PC-3 (cell line): ENCODE measurements around the gene DHRS11. TPM values are rescaled to one million over a fixed set of nuclear protein-coding genes. Genes with fewer than 3 reads are reported as not detected.
"Not testable (repeated sequence)": the region's sequence is repeated elsewhere in the genome, so short reads cannot be mapped to it uniquely, and the experiment has no call there.

Experiments
- ATAC-seq: fragments of 200-7000 bp; cut with Tn5 transposase; 2 replicates; pipeline ENCODE4 v1.9.1; 2020; ENCODE audit warnings: mild to moderate bottlenecking, moderate library complexity
- BruUV-seq: library from RNA; stranded (reverse); fragments of 400-500 nt; replicated peaks from 2 replicates; lab custom pipeline; 2021; lab: Mats Ljungman, UMichigan
- CTCF ChIA-PET: fragments of 300-600 bp; sonication (Branson Sonifier 250); formaldehyde crosslinking; loops from one replicate; lab custom pipeline; 2022; ENCODE audit warnings: antibody characterized with exemption; lab: Charles Lee
- POLR2A ChIA-PET: fragments of 300-600 bp; sonication (Branson Sonifier 250); formaldehyde crosslinking; loops from one replicate; lab custom pipeline; 2022; ENCODE audit warnings: antibody characterized with exemption; ENCODE audit not compliant: unreplicated experiment; lab: Charles Lee
- DNase-seq: peaks from one replicate; pipeline ENCODE4 v3.0.0-alpha.2; 2015
- H2AFZ ChIP-seq: fragments of 300-600 bp; sonication (generic); 2 replicates; pipeline ENCODE4 v1.6.0; 2016; ENCODE audit warnings: antibody characterized with exemption, low read length
- H3F3A ChIP-seq: fragments of 300-600 bp; sonication (generic); one replicate; pipeline ENCODE4 v1.6.0; 2017; ENCODE audit warnings: antibody characterized with exemption, low read length, control low read depth, mild to moderate bottlenecking; ENCODE audit not compliant: unreplicated experiment
- H3K27ac ChIP-seq: fragments of 300-600 bp; sonication (generic); 2 replicates; pipeline ENCODE4 v1.5.1; 2016; ENCODE audit warnings: mild to moderate bottlenecking, low read length
- H3K27me3 ChIP-seq: fragments of 300-600 bp; sonication (generic); 2 replicates; pipeline ENCODE4 v1.6.1; 2016; ENCODE audit warnings: low read length, mixed read lengths
- H3K36me3 ChIP-seq: fragments of 300-600 bp; sonication (generic); 2 replicates; pipeline ENCODE4 v1.6.1; 2016; ENCODE audit warnings: low read depth, mixed run types, low read length, mixed read lengths
- H3K4me1 ChIP-seq: fragments of 300-600 bp; sonication (generic); 2 replicates; pipeline ENCODE4 v1.5.1; 2016; ENCODE audit warnings: low read length; ENCODE audit not compliant: insufficient read depth
- H3K4me2 ChIP-seq: fragments of 300-600 bp; sonication (generic); 2 replicates; pipeline ENCODE4 v1.6.0; 2016; ENCODE audit warnings: low read length
- H3K4me3 ChIP-seq: fragments of 300-600 bp; sonication (generic); 2 replicates; pipeline ENCODE4 v1.5.1; 2016; ENCODE audit warnings: mild to moderate bottlenecking, low read length, mixed read lengths
- H3K79me2 ChIP-seq: fragments of 300-600 bp; sonication (generic); 2 replicates; pipeline ENCODE4 v1.6.1; 2017; ENCODE audit warnings: low read length, mixed read lengths
- H3K9ac ChIP-seq: fragments of 300-600 bp; sonication (generic); 2 replicates; pipeline ENCODE4 v1.6.0; 2016; ENCODE audit warnings: mild to moderate bottlenecking, low read length
- H3K9me2 ChIP-seq: fragments of 300-600 bp; sonication (generic); replicated peaks from 2 replicates; pipeline ENCODE4 v1.6.1; 2016; ENCODE audit warnings: mixed run types, low read length, mixed read lengths
- H3K9me3 ChIP-seq: fragments of 300-600 bp; sonication (generic); 2 replicates; pipeline ENCODE4 v1.6.1; 2016; ENCODE audit warnings: low read length, mixed read lengths
- H4K20me1 ChIP-seq: fragments of 300-600 bp; sonication (generic); 2 replicates; pipeline ENCODE4 v1.6.1; 2016; ENCODE audit warnings: low read length, mixed read lengths
- CTCF ChIP-seq: fragments of 300-600 bp; sonication (generic); conservative IDR thresholded peaks from 2 replicates; pipeline ENCODE4 v1.5.1; 2017; ENCODE audit warnings: antibody characterized with exemption, low read depth, mild to moderate bottlenecking, low read length
- EZH2 ChIP-seq: fragments of 300-600 bp; sonication (generic); IDR thresholded peaks from one replicate; pipeline ENCODE4 v1.6.1; 2017; ENCODE audit warnings: antibody characterized with exemption, mild to moderate bottlenecking, low read length; ENCODE audit not compliant: unreplicated experiment
- EZH2phosphoT487 ChIP-seq: fragments of 300-600 bp; sonication (generic); IDR thresholded peaks from 2 replicates; pipeline ENCODE4 v1.6.1; 2018; ENCODE audit warnings: mild to moderate bottlenecking, antibody characterized with exemption, low read length, borderline replicate concordance
- intact Hi-C: fragments of 100-400 bp; cut with micrococcal nuclease; formaldehyde crosslinking; loops from 2 replicates; pipeline ENCODE4 v1.9.0; 2023
- total RNA-seq: library from RNA; depleted of rRNA; stranded (reverse); fragments of >200 nt; gene quantifications from 2 replicates; pipeline ENCODE4 v1.2.3, GENCODE V29; 2014

Gene DHRS11
- total RNA-seq, 1 experiment from 2014 or later = 14.8 TPM

GRCh38 chr17:36602924-36603384, 11.3 kb downstream of the DHRS11 start:
- no peaks in the 10 kb centered on the region for H4K20me1 ChIP-seq
- H3K4me3 ChIP-seq = peak overlapping the region; percentile 80
- H3K9me2 ChIP-seq = no peaks in the 10 kb centered on the region
- H3K27me3 ChIP-seq = no peaks in the 10 kb centered on the region
- ATAC-seq = peak; percentile 10; the same call in 1 of the 2 replicates
- peaks cover 39% of the 10 kb centered on the region for H3K79me2 ChIP-seq
- ChIA-PET CTCF (interaction anchor here (0.5 to 0.8 kb wide), 6 partner anchors 10 to 580 kb away, joined by 3 to 17 read pairs (median 4); no protein-coding TSS in a partner anchor), POLR2A (no interaction called here)
- H3K4me2 ChIP-seq = peak overlapping the region; percentile 99
- no peaks in the 10 kb centered on the region for H3F3A ChIP-seq
- DNase-seq = peak; percentile 72
- H3K9me3 ChIP-seq = no peaks in the 10 kb centered on the region
- peaks cover 6% of the 10 kb centered on the region for H3K4me1 ChIP-seq
- H3K9ac ChIP-seq = peak overlapping the region; percentile 98
- BruUV-seq = no TSS peak
- no peaks in the 10 kb centered on the region for H3K36me3 ChIP-seq
- no peak overlapping the region for H2AFZ ChIP-seq
- peak; percentile 67 for TF ChIP-seq CTCF
- TF ChIP-seq EZH2phosphoT487 = no peak
- intact Hi-C loops = no loop called here
- 0 out of 2 replicates have a peak overlapping the region, but pooled peaks have one; percentile 68 for H3K27ac ChIP-seq

- H3K4me2 ChIP-seq, H4K20me1 ChIP-seq, H3K9ac ChIP-seq, H3K4me1 ChIP-seq, CTCF ChIA-PET, intact Hi-C loops, DNase-seq, H3K9me3 ChIP-seq, H3K36me3 ChIP-seq, H3K9me2 ChIP-seq, H3K27me3 ChIP-seq, H3F3A ChIP-seq, H3K4me3 ChIP-seq, H2AFZ ChIP-seq, ATAC-seq, H3K27ac ChIP-seq, BruUV-seq, POLR2A ChIA-PET: not testable (repeated sequence)
- peaks cover 39% of the 10 kb centered on the region for H3K79me2 ChIP-seq
Observed at GRCh38 chr17:36605028-36605427, 13.3 kb downstream of the DHRS11 start.

- CTCF ChIA-PET = no interaction called here
- no peaks in the 10 kb centered on the region for H3F3A ChIP-seq
- no peak for DNase-seq
- H3K36me3 ChIP-seq = no peaks in the 10 kb centered on the region
- H3K4me2 ChIP-seq = no peak overlapping the region
- H4K20me1 ChIP-seq = no peaks in the 10 kb centered on the region
- H3K9me3 ChIP-seq = no peaks in the 10 kb centered on the region
- no peaks in the 10 kb centered on the region for H3K27me3 ChIP-seq
- H3K79me2 ChIP-seq = peaks cover 22% of the 10 kb centered on the region
- no peaks in the 10 kb centered on the region for H3K9me2 ChIP-seq
- intact Hi-C loops = no loop called here
- no peak for TF ChIP-seq EZH2
- TF ChIP-seq EZH2phosphoT487 = no peak
- TF ChIP-seq CTCF = no peak
- H3K27ac ChIP-seq = no peak overlapping the region
- no peaks in the 10 kb centered on the region for H3K4me1 ChIP-seq
- H3K9ac ChIP-seq = no peak overlapping the region
- POLR2A ChIA-PET = no interaction called here
- no peak overlapping the region for H2AFZ ChIP-seq
- BruUV-seq = no TSS peak
- no peak for ATAC-seq
- H3K4me3 ChIP-seq = no peak overlapping the region
Observed at GRCh38 chr17:36608280-36608679, 16.6 kb downstream of the DHRS11 start.
